Measurements from ENCODE around the gene FHOD3.

The FHOD3 gene

DNA sequence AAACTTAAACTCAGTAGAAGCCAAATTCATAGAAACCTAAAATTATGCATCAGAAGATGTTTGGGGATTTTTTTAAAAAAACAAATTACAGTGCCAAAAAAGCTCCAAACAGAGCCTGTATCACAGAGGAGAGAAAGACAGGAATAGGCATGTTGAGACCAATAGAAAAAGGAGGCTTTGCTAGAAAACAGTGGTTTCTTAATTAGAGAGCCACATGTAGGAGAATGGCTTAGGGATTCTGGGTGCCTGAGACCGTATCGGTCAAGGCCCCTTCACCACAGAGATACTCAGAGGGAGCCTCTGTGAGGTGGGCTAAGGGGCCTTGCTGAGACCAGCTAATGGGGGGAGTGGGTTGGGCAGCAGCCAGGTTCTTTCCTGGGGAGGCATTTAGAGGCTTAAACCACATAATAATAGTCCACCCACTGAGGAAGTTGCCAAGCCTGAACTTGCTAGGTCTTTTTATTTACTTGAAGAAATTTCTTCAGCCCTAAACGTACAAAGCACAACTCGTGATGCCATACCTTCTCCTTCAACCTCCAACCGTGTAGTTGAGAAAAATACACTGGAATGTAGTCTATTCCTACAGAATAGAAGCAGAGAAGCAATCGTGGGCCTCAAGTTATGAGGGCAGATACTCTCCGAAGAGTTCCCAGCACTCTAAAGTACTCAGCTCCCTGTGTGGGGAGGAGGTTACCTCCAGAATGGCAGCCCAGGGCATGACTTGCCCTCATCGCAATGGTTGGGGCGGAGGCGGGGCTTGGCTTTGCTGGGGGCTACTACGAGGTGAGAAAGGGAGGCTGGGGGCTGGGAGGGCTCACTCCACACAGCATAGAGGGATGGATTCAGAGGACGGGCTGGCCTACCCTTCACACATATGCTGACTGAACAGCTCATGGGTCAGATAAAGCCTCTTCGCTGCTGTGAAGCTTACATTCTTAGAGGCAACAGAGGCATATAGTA is 293.4 kb downstream of the FHOD3 start:
- no peak for DNase-seq
- TF ChIP-seq, protein P1, sequence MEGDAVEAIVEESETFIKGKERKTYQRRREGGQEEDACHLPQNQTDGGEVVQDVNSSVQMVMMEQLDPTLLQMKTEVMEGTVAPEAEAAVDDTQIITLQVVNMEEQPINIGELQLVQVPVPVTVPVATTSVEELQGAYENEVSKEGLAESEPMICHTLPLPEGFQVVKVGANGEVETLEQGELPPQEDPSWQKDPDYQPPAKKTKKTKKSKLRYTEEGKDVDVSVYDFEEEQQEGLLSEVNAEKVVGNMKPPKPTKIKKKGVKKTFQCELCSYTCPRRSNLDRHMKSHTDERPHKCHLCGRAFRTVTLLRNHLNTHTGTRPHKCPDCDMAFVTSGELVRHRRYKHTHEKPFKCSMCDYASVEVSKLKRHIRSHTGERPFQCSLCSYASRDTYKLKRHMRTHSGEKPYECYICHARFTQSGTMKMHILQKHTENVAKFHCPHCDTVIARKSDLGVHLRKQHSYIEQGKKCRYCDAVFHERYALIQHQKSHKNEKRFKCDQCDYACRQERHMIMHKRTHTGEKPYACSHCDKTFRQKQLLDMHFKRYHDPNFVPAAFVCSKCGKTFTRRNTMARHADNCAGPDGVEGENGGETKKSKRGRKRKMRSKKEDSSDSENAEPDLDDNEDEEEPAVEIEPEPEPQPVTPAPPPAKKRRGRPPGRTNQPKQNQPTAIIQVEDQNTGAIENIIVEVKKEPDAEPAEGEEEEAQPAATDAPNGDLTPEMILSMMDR (IDR thresholded peaks at IDR 0.05; ENCODE audit: low read depth, low read length, missing control alignments), result no peak
- Histone ChIP-seq H3K4me3 (ENCODE audit: low read depth, low read length) (no peak overlapping the region), H3K27ac (no peak overlapping the region), H3K36me3 (replicated peaks) (no peaks in the 10 kb centered on the region), H3K27me3 (replicated peaks) (no peaks in the 10 kb centered on the region)
- in situ Hi-C loops (cut with HindIII; ENCODE audit: low pct_ligation_motif_present, low sequenced_read_pairs), result no loop called here

DNA sequence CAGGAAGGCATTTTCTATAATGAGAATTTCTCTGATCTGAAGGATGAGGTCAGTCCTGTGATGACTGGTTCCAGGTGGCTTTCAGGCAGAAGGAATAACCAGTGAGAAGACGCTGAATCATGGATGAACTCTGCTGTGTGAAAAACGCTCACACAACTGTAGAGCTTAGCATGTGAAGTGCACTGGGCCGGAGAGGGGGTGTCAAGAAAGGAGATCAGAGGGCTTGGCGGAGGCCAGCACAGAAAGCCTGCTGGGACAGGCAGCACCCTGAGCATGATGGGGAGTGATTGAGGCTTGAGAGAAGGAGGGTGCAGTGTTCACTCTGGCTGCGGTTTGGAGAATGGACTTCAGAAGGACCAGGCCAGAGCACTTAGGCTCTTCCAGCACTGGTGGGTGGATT is 294.8 kb downstream of the FHOD3 start:
- Histone ChIP-seq H3K27ac (no peak overlapping the region), H3K4me3 (ENCODE audit: low read depth, low read length) (no peak overlapping the region), H3K36me3 (replicated peaks) (no peaks in the 10 kb centered on the region), H3K27me3 (replicated peaks) (no peaks in the 10 kb centered on the region)
- TF ChIP-seq, protein P1 (IDR thresholded peaks at IDR 0.05; ENCODE audit: low read depth, low read length, missing control alignments), result no peak
- in situ Hi-C loops (cut with HindIII; ENCODE audit: low pct_ligation_motif_present, low sequenced_read_pairs), result no loop called here
- no peak for DNase-seq

DNA sequence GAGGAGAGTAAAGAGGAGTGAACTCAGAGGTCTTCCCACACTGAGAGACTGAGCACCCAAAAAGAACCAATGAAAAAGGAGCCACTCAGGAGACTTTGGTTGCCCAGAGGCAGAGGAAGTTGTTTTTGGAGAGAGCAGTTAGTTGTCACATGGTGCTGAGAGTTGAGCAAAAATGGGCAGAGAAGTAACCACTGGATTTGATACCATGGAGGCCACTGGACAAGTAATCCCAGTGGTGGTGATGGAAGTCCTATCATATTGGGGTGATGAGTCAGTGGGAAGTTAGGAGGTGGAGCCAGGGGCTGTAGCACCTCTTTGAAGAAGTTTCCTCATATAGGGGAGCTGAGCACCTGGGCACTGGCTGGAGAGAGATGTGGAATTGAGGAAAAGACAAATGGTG is 295.5 kb downstream of the FHOD3 start:
- Histone ChIP-seq H3K36me3 (replicated peaks) (no peaks in the 10 kb centered on the region), H3K4me3 (ENCODE audit: low read depth, low read length) (no peak overlapping the region), H3K27ac (no peak overlapping the region), H3K27me3 (replicated peaks) (no peaks in the 10 kb centered on the region)
- TF ChIP-seq, protein P1 (IDR thresholded peaks at IDR 0.05; ENCODE audit: low read depth, low read length, missing control alignments), result no peak
- in situ Hi-C loops (cut with HindIII; ENCODE audit: low pct_ligation_motif_present, low sequenced_read_pairs), result no loop called here
- no peak for DNase-seq

DNA sequence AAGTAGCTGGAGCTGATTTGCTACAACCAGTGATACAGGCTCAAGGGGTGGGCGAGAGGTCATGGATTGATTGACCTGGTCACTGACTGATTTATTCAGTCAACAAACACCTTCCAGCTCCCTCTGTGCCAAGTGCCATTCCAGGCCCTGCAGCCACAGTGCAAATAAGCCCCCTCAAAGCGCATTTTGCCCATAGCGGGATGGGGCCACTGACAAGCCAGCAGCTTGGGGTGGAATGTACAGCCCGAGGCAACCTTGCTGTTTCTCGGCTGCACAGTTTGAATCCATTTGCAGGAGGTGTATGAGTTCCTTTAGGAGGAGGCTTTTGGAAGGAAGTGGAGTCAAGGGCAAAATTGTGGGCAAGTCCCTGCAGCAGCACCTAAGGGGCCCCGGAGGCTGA is 296.1 kb downstream of the FHOD3 start:
- Histone ChIP-seq H3K27me3 (replicated peaks) (no peaks in the 10 kb centered on the region), H3K4me3 (ENCODE audit: low read depth, low read length) (no peak overlapping the region), H3K27ac (no peak overlapping the region), H3K36me3 (replicated peaks) (no peaks in the 10 kb centered on the region)
- TF ChIP-seq, protein P1 (IDR thresholded peaks at IDR 0.05; ENCODE audit: low read depth, low read length, missing control alignments), result no peak
- no peak for DNase-seq
- in situ Hi-C loops (cut with HindIII; ENCODE audit: low pct_ligation_motif_present, low sequenced_read_pairs), result no loop called here

DNA sequence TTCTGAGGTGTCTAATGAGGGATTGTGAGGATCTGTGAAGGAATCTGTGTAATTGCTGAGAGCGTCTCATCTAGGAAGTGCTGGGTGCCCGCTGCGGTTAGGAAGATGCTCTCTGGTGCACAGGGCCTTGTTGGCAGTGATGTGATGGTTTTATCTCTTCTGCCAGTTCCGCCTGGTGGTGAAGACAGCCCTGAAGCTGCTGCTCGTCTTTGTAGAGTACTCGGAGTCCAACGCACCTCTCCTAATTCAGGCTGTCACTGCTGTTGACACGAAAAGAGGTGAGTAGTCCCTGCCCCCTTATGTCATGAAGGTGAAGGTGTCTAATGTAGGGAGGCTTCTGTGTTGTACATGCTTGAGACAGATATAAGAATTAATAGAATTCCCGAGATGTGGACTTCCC is 297.1 kb downstream of the FHOD3 start:
- in situ Hi-C loops (cut with HindIII; ENCODE audit: low pct_ligation_motif_present, low sequenced_read_pairs), result no loop called here
- no peak overlapping the region for H3K27ac ChIP-seq
- H3K36me3 ChIP-seq (replicated peaks), result no peaks in the 10 kb centered on the region
- no peaks in the 10 kb centered on the region for H3K27me3 ChIP-seq (replicated peaks)
- H3K4me3 ChIP-seq (ENCODE audit: low read depth, low read length), result no peak overlapping the region
- DNase-seq, result no peak
- TF ChIP-seq, protein P1 (IDR thresholded peaks at IDR 0.05; ENCODE audit: low read depth, low read length, missing control alignments), result no peak

All from brain microvascular endothelial cell (primary cell).